Left renal pelvis (tissue), 4 donors: ENCODE data around the gene SOBP. TPM values are rescaled to one million over a fixed set of nuclear protein-coding genes. Genes with fewer than 3 reads are reported as not detected.
"Not testable (repeated sequence)": the region's sequence is repeated elsewhere in the genome, so short reads cannot be mapped to it uniquely, and the experiment has no call there.

ENCODE experiments used
- DNase-seq, 4 donors: peaks; one replicate each; pipeline ENCODE4 v3.0.0-alpha.2; 2013; ENCODE audit warnings: low read depth in 4 of 4, low spot score in 3 of 4
- polyA plus RNA-seq, 4 donors: library from polyadenylated mRNA; unstranded; fragments of 120-200 nt; gene quantifications; one replicate each; pipeline ENCODE4 v1.2.1, GENCODE V29; 2013; ENCODE audit not compliant: insufficient read length in 4 of 4

SOBP gene
- polyA plus RNA-seq, 4 donors = 12.1 to 31.7 (median 14.5) TPM

DNA sequence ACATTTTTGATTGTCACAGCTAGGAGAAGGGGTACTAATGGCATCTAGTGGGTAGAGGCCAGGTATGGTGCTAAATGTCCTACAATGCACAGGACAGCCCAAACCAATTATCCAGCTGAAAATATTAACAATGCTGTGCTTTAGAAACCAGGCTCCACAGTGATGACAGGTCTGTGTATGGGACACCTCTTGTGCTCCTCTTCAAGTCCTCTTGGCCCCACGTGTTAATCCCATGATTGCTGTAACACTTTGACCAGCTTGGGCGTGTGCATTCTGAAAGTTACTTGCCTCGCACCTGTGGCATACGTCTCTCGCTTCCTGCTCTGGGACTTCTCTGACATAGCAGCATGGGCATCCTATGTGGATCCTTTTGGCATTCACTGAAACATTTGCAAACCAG is 29.3 kb downstream of the SOBP start:
- not testable (repeated sequence) for DNase-seq

GRCh38 chr6:107520706-107521105 is 30.8 kb downstream of the SOBP start:
- DNase-seq = not testable (repeated sequence)

- DNase-seq = no peak
These were observed 33.3 kb downstream of the SOBP start for GRCh38 chr6:107523054-107523791.

DNA sequence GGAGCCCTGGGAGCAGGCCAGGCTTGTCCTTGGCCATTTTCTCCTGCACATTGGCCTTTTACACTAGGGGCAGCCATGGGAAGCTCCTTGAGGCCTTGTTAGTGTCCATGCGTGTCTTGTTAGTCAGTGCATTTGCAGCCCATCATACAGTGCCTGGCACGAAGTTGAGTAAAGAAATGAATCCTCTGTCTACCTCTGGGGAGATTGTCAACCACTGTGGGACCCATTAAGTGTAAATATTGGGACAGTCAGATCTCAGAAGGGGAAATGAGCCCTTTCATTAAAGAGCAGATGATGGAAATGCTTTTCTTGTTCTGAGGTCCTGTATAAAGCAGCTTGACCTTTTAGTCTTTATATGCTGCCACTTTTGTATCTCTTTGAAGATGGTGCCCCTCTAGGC is 33.9 kb downstream of the SOBP start:
- no peak for DNase-seq

DNA sequence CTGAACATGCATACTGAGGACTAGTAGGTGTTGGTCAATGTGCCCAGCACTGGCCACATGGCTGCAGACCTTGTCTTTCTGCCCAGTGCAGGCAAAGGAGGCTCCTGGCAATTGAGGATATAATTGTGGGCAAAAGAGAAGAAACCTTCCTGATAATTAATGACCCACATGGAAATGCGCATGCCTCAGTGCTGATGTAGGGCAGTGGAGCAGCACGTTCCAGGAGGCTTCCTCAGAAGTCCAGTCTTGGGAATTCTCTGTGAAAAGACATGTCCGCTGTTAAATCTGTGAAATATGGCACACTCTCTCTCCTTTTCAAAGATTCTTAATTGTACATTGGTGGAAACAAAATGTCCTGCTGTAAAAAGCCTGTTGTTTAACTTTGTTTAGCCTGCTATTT is 34.7 kb downstream of the SOBP start:
- DNase-seq = no peak

DNA sequence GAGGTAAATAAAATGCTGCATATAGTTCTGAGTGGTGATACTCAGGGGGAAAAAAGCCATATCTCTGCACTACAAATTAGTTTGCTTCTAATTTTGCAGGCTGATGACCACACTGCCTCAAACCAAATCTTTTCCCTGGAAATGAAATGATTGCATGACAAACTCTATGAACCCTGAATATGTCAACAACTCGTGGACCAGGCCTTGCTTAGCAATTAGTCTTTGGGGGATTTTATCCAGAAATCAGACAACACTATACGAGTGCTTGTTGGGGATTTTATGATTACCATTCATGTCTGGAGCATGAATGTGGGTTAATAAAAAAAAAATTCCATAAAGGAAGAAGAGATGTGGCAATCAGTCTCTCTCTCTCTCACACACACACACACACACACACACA is 42.0 kb downstream of the SOBP start:
- no peak for DNase-seq

DNA sequence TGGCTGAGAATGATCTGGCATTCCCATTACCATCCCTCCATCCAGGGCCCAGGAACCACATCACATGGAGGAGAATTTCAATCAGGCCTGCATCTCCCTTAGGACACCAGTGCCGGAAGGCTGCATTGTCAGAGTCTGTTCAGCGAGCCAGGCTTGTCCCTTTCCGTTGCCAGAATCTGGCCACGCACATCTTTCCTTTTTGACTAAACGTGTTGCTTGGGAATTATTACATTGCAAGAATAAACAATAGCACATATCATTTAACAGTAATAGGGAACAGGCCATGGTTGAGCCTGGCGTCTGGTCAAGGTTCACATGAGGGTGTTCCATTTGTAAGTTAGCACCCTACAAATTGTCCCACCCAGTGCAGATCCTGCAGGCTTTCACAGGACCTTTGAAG is 42.8 kb downstream of the SOBP start:
- no peak for DNase-seq

- DNase-seq = no peak
These were observed 43.6 kb downstream of the SOBP start for GRCh38 chr6:107533415-107534059.

DNA sequence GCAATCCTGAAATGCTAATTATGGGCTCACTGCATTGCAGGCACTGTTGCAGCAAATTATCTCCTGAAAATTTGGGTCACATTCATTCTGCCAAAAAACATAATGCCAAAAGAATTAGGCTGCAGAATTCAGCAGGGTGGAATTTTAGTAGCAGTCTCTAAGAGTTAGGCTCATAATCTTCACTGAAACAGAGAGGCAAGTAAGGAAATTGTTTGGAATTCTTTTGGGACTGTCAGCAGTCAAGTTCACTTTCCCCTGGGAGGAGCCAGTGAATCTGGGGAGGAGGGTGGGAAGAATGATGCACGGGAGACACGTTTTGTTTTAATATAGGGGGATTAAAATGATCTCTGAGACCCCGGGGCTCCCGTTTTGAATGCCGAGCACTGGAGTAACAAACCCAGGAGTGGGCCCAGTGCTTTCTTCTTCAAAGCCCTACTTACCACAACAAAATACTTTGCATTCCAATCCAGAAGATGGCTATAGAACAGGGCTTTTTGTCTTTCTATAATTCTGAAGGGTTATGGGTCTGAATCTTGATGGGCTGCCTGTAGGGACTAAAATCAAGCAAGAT is 44.7 kb downstream of the SOBP start:
- DNase-seq = no peak

DNA sequence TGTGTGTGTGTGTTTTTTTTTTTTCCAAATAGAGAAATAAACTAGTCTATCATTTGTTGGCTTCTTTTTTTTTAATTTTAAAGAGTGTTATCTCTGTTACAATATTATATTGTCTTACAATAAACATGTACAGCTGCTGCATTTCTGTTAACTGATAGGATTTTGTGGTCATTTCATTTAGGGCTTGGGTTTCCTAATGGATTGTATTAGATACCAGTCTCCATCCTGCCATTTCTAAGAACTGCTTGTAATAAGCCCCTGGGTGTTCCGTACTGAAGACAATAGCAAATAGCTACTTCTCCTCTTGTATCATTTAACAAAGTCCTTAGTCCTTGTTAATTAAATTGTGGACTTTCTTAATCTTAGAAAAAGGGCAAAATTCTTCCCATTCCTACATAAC is 45.7 kb downstream of the SOBP start:
- DNase-seq = no peak

DNA sequence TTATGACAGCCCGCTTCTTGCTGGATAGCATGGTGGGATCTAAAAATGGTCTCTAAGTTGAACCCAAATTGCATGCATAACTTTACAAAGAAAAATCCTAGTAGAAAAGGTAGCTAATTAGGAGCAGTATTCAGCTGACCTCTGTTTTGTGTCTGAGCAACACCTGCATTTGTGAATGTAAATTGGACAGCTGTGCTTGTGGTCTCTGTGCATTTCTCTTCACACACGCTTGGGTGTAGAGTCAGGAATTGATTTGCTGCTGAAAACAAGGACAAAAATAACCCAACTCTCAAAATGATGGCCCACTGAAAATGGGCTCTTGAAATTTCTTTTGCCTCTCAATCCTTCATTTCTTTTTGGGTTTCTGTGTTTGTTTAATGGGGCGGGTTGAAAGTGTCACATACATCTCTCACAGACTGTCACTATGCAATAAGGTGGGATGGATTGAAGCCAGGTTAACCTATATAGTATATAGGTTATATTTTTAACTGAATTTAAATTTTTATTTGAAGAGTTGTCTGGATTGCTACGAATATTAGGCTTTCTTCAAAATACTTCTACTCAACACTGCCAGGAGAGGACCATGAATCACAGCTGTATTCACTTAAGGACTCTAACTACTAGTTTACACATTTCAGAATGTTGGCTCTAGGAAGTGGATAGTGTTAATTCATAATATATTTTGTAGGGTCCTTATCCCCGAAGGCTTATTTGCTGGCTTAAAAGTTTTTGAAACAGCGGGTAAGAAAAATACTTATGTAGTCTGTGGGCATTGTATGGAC is 46.5 kb downstream of the SOBP start:
- DNase-seq = no peak

- no peak for DNase-seq
These were observed 47.6 kb downstream of the SOBP start for GRCh38 chr6:107537559-107537958.

GRCh38 chr6:107538856-107539387 is 49.0 kb downstream of the SOBP start:
- DNase-seq = no peak

- peak in 1 of 4 donors; percentile 26 for DNase-seq
These were observed 49.5 kb downstream of the SOBP start for GRCh38 chr6:107539409-107539808.

DNA sequence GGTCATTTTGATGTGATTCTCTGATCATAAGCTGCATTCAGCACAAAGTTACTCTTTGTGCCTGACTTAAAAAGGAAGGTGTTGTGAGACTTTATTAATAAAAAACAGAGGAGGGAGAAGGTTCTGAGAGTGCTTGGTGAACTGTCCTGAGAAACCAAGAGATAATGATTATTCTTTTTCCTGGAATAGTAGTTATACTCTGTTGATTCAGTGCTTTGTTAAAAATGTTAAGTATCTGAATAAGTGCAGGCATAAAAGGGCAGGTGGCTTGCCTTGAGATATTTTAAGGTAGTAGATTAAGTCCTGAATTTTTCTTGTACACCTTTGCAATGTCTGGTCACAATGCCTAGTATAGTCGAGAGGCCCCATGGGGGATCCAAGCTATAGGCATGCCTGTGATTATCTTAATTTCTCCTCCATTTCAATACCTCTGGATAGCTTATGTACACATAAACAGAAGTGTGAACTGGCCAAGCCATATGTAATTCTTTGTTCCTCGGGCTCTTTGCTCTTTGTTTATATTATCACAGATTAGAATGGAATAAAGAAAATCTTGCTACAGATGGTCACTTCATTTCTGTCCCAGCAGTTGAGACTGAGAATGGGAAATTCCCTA is 50.0 kb downstream of the SOBP start:
- no peak for DNase-seq

GRCh38 chr6:107540465-107540857 is 50.5 kb downstream of the SOBP start:
- DNase-seq = no peak

DNA sequence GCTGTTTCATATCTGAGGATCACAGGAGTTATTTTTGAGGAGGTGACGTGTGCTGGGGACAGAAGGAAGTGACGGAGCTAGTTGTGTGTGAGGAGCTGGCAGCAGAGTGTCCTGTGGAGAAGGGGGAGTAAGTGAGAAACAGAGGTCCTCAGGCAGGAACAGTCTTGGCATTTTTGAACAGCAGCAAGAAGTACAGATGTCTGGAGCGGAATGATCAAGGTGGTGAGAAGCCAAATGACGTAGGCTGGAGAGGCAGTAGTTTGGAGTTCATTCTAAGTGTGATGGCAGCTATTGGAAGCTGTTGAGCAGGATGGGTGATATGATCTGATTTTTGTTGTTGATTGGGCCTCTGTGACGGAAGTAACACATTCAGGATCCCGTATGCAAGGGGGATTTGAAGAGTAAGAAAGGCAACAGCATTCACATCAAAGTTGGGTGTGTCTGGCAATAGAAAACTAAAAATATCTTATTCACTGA is 52.3 kb downstream of the SOBP start:
- no peak for DNase-seq

DNA sequence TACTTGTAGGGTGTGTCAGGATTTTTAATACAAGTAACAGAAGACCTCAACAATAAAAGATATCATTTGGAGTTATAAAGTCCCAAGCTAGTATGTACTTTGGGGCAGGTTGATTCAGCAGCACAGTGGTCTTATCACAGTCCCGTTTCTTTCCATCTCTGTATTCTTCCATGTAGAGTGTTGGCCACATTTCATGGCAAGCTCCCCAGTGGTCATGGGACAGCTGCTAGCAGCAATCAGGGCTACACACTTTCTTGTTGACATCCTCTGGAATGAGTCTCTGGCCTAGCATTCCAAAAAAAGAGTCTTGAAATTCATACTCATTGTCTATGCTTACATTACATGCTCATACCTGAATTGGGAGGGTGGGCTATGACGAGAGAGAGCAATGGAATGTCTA is 53.2 kb downstream of the SOBP start:
- DNase-seq = no peak

GRCh38 chr6:107543567-107543966 is 53.6 kb downstream of the SOBP start:
- DNase-seq = no peak

GRCh38 chr6:107545763-107546162 is 55.8 kb downstream of the SOBP start:
- DNase-seq = no peak
